Panc1 (cell line): ENCODE measurements around the gene LRRC3C. TPM values are rescaled to one million over a fixed set of nuclear protein-coding genes. Genes with fewer than 3 reads are reported as not detected.

ENCODE experiments used
- ATAC-seq: fragments of 200-7000 bp; cut with Tn5 transposase; 2 replicates; pipeline ENCODE4 v1.9.1; 2020; ENCODE audit warnings: mild to moderate bottlenecking, moderate library complexity
- BruUV-seq: library from RNA; stranded (reverse); fragments of 400-500 nt; replicated peaks from 2 replicates; lab custom pipeline; 2021; lab: Mats Ljungman, UMichigan
- CTCF ChIA-PET: fragments of 300-600 bp; sonication (Branson Sonifier 250); formaldehyde crosslinking; loops from one replicate; lab custom pipeline; 2022; ENCODE audit warnings: antibody characterized with exemption; lab: Charles Lee
- POLR2A ChIA-PET: fragments of 300-600 bp; sonication (Branson Sonifier 250); formaldehyde crosslinking; loops from one replicate; lab custom pipeline; 2022; ENCODE audit warnings: antibody characterized with exemption; lab: Charles Lee
- DNase-seq: peaks from one replicate; pipeline ENCODE4 v3.0.0-alpha.2; 2010; ENCODE audit warnings: low read depth, low spot score
- H3K27ac ChIP-seq: 2 replicates; pipeline ENCODE4 v1.5.1; 2011; ENCODE audit warnings: mild to moderate bottlenecking, low read length, inconsistent platforms
- H3K27me3 ChIP-seq: fragments of 200-500 bp; sonication (Bioruptor generic); 2 replicates; pipeline ENCODE4 v1.6.0; 2014; ENCODE audit warnings: low read length, inconsistent platforms; ENCODE audit not compliant: control insufficient read depth, insufficient read depth
- H3K36me3 ChIP-seq: fragments of 200-500 bp; sonication (Bioruptor generic); 2 replicates; pipeline ENCODE4 v1.5.1; 2014; ENCODE audit warnings: inconsistent platforms, mild to moderate bottlenecking, low read length, moderate library complexity; ENCODE audit not compliant: control insufficient read depth, insufficient read depth
- H3K4me1 ChIP-seq: 2 replicates; pipeline ENCODE4 v1.5.1; 2011; ENCODE audit warnings: inconsistent platforms, mild to moderate bottlenecking, low read length, moderate library complexity; ENCODE audit not compliant: control insufficient read depth, insufficient read depth
- H3K4me3 ChIP-seq, 2 experiments: 2 replicates each; pipeline ENCODE4 v1.5.1; 2011 to 2012; ENCODE audit warnings: low read depth in 2 of 2, low read length in 2 of 2, mild to moderate bottlenecking in 2 of 2, inconsistent platforms in 1 of 2, moderate library complexity in 1 of 2
- H3K9me3 ChIP-seq: fragments of 200-500 bp; sonication (Bioruptor generic); 2 replicates; pipeline ENCODE4 v1.5.1; 2014; ENCODE audit warnings: low read depth, mild to moderate bottlenecking, inconsistent platforms, low read length, moderate library complexity; ENCODE audit not compliant: control insufficient read depth, insufficient read depth
- POLR2AphosphoS5 ChIP-seq: IDR thresholded peaks from 2 replicates; pipeline ENCODE4 v1.6.1; 2012; ENCODE audit warnings: mild to moderate bottlenecking, low read depth, low read length, moderate library complexity
- SIN3A ChIP-seq: IDR thresholded peaks from 2 replicates; pipeline ENCODE4 v1.6.1; 2012; ENCODE audit warnings: low read depth, mild to moderate bottlenecking, low read length, moderate library complexity, borderline replicate concordance; ENCODE audit not compliant: insufficient read depth
- TCF7L2 ChIP-seq: IDR thresholded peaks from 2 replicates; pipeline ENCODE4 v1.6.1; 2011; ENCODE audit warnings: mild to moderate bottlenecking, low read depth, low read length, inconsistent platforms
- in situ Hi-C: cut with HindIII; loops from 2 replicates; pipeline ENCODE4 v1.10.0; 2016; ENCODE audit warnings: low sequenced_read_pairs, low pct_unique_long_range_greater_than_20kb
- intact Hi-C: fragments of 100-400 bp; cut with micrococcal nuclease; formaldehyde crosslinking; loops from one replicate; pipeline ENCODE4 v1.10.0; 2022; ENCODE audit not compliant: unreplicated experiment
- total RNA-seq: library from RNA; stranded (reverse); gene quantifications from one replicate; pipeline ENCODE4 v1.2.1, GENCODE V29; 2021; ENCODE audit not compliant: unreplicated experiment
- TF ChIP-seq, protein P1 (sequence below), 2 experiments: IDR thresholded peaks; 2 replicates each; pipeline ENCODE4 v1.6.1; 2011 to 2012; ENCODE audit warnings: low read depth in 2 of 2, control low read depth in 1 of 2, low read length in 1 of 2, mild to moderate bottlenecking in 1 of 2, moderate library complexity in 1 of 2; ENCODE audit not compliant: insufficient read depth in 1 of 2
- TF ChIP-seq, protein P2 (sequence below): fragments of 450-650 bp; IDR thresholded peaks from 2 replicates; pipeline ENCODE4 v1.5.1; 2017; ENCODE audit warnings: mild to moderate bottlenecking

Gene LRRC3C
- total RNA-seq, 1 experiment from 2014 or later: not detected

DNA sequence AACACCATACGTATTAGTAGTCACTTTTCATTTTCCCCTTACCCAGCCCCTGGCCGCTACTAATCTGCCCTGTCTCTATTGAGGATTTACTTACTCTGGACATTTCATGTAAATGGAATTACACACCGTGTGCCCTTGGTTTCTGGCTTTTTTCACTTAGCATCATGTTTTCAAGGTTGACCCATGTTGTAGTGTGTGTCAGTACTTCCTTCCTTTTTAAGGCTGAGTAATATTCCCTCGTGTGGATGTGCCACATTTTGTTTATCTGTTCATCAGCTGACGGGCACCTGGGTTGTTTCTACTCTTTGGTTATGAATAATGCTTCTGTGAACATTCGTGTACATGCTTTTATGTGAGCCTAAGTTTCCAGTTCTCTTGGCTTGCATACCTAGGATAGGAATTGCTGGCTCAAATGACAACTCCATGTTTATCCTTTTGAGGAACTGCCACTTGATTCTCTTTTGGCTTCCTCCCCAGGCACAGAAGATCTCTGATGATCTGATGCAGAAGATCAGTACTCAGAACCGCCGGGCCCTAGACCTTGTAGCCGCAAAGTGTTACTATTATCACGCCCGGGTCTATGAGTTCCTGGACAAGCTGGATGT, 60.8 kb downstream of the LRRC3C start:
- Histone ChIP-seq H3K9me3 (no peaks in the 10 kb centered on the region), H3K27me3 (no peaks in the 10 kb centered on the region), H3K27ac (no peak overlapping the region), H3K4me1 (no peaks in the 10 kb centered on the region), H3K36me3 (peaks cover 49% of the 10 kb centered on the region), H3K4me3 (no peak overlapping the region)
- no TSS peak for BruUV-seq
- ChIA-PET CTCF (no interaction called here), POLR2A (no interaction called here)
- no peak for DNase-seq
- intact Hi-C loops (no loop called here), in situ Hi-C loops (no loop called here)
- no peak for ATAC-seq
- TF ChIP-seq POLR2AphosphoS5 (no peak), TCF7L2 (no peak), SIN3A (no peak)
- TF ChIP-seq, protein P1, sequence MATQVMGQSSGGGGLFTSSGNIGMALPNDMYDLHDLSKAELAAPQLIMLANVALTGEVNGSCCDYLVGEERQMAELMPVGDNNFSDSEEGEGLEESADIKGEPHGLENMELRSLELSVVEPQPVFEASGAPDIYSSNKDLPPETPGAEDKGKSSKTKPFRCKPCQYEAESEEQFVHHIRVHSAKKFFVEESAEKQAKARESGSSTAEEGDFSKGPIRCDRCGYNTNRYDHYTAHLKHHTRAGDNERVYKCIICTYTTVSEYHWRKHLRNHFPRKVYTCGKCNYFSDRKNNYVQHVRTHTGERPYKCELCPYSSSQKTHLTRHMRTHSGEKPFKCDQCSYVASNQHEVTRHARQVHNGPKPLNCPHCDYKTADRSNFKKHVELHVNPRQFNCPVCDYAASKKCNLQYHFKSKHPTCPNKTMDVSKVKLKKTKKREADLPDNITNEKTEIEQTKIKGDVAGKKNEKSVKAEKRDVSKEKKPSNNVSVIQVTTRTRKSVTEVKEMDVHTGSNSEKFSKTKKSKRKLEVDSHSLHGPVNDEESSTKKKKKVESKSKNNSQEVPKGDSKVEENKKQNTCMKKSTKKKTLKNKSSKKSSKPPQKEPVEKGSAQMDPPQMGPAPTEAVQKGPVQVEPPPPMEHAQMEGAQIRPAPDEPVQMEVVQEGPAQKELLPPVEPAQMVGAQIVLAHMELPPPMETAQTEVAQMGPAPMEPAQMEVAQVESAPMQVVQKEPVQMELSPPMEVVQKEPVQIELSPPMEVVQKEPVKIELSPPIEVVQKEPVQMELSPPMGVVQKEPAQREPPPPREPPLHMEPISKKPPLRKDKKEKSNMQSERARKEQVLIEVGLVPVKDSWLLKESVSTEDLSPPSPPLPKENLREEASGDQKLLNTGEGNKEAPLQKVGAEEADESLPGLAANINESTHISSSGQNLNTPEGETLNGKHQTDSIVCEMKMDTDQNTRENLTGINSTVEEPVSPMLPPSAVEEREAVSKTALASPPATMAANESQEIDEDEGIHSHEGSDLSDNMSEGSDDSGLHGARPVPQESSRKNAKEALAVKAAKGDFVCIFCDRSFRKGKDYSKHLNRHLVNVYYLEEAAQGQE (IDR thresholded peaks at IDR 0.05; ENCODE audit: insufficient read depth in 1 of 2, low read depth in 2 of 2, low read length in 1 of 2): no peak
- TF ChIP-seq, protein P2, sequence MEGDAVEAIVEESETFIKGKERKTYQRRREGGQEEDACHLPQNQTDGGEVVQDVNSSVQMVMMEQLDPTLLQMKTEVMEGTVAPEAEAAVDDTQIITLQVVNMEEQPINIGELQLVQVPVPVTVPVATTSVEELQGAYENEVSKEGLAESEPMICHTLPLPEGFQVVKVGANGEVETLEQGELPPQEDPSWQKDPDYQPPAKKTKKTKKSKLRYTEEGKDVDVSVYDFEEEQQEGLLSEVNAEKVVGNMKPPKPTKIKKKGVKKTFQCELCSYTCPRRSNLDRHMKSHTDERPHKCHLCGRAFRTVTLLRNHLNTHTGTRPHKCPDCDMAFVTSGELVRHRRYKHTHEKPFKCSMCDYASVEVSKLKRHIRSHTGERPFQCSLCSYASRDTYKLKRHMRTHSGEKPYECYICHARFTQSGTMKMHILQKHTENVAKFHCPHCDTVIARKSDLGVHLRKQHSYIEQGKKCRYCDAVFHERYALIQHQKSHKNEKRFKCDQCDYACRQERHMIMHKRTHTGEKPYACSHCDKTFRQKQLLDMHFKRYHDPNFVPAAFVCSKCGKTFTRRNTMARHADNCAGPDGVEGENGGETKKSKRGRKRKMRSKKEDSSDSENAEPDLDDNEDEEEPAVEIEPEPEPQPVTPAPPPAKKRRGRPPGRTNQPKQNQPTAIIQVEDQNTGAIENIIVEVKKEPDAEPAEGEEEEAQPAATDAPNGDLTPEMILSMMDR: no peak

- H3K36me3 ChIP-seq: peaks cover 26% of the 10 kb centered on the region
- H3K4me1 ChIP-seq: no peaks in the 10 kb centered on the region
- CTCF ChIA-PET: no interaction called here
- H3K27ac ChIP-seq: no peak overlapping the region
- DNase-seq: no peak
- in situ Hi-C loops (no loop called here), intact Hi-C loops (no loop called here)
- H3K27me3 ChIP-seq: no peaks in the 10 kb centered on the region
- H3K4me3 ChIP-seq: no peak overlapping the region
- POLR2A ChIA-PET: interaction anchor here (0.6 kb wide), 1 partner anchor 14 kb away, joined by 3 read pairs; the partner anchor contains the start of gene PSMD3
- no TSS peak for BruUV-seq
- TF ChIP-seq POLR2AphosphoS5: no peak
- TF ChIP-seq, protein P2: no peak
- no peak for TF ChIP-seq TCF7L2
- TF ChIP-seq, protein P1 (IDR thresholded peaks at IDR 0.05; ENCODE audit: insufficient read depth in 1 of 2, low read depth in 2 of 2, low read length in 1 of 2): no peak
- TF ChIP-seq SIN3A: no peak
- no peak for ATAC-seq
- H3K9me3 ChIP-seq: no peaks in the 10 kb centered on the region
Measured at GRCh38 chr17:39994448-39994847, 66.9 kb downstream of the LRRC3C start.
